Activated naive CD4-positive, alpha-beta T cell treated with Interleukin-2 at 50 U/mL for 16 hours (primary cell): ENCODE data around the gene FANCC.

Source experiments
- DNase-seq: peaks from one replicate; pipeline ENCODE4 v3.0.0-alpha.2; 2020

FANCC gene

GRCh38 chr9:95116002-95116807, 201.3 kb downstream of the FANCC start:
- DNase-seq: no peak

GRCh38 chr9:95115104-95115503, 202.4 kb downstream of the FANCC start:
- DNase-seq: no peak

GRCh38 chr9:95112436-95113280, 204.9 kb downstream of the FANCC start:
- DNase-seq: no peak

GRCh38 chr9:95111716-95112115, 205.8 kb downstream of the FANCC start:
- no peak for DNase-seq

- DNase-seq: no peak
Measured at GRCh38 chr9:95110921-95111525, 206.5 kb downstream of the FANCC start.

GRCh38 chr9:95109456-95109855, 208.1 kb downstream of the FANCC start:
- DNase-seq: no peak

- no peak for DNase-seq
Measured at GRCh38 chr9:95108777-95109176, 208.7 kb downstream of the FANCC start.

GRCh38 chr9:95107976-95108375, 209.5 kb downstream of the FANCC start:
- DNase-seq: no peak

GRCh38 chr9:95107001-95107749, 210.3 kb downstream of the FANCC start:
- DNase-seq: no peak

- no peak for DNase-seq
Measured at GRCh38 chr9:95105519-95106287, 211.8 kb downstream of the FANCC start.

- no peak for DNase-seq
Measured at GRCh38 chr9:95104980-95105379, 212.5 kb downstream of the FANCC start.

GRCh38 chr9:95104581-95104960, 212.9 kb downstream of the FANCC start:
- no peak for DNase-seq

GRCh38 chr9:95103871-95104580, 213.5 kb downstream of the FANCC start:
- DNase-seq: no peak

GRCh38 chr9:95103281-95103771, 214.2 kb downstream of the FANCC start:
- no peak for DNase-seq

- no peak for DNase-seq
Measured at GRCh38 chr9:95102572-95102971, 214.9 kb downstream of the FANCC start.

- DNase-seq: no peak
Measured at GRCh38 chr9:95102001-95102433, 215.5 kb downstream of the FANCC start.

GRCh38 chr9:95101326-95101725, 216.2 kb downstream of the FANCC start:
- no peak for DNase-seq

- DNase-seq: no peak
Measured at GRCh38 chr9:95100071-95100627, 217.4 kb downstream of the FANCC start.

GRCh38 chr9:95099321-95100070, 218.0 kb downstream of the FANCC start:
- DNase-seq: no peak

GRCh38 chr9:95098391-95098921, 219.1 kb downstream of the FANCC start:
- DNase-seq: no peak
